ENCODE measurements around the gene ADM2. TPM values are rescaled to one million over a fixed set of nuclear protein-coding genes. Genes with fewer than 3 reads are reported as not detected.

The ADM2 gene
- total and polyA plus RNA-seq, 2 experiments from 2014 or later = 4.1 to 5.1 TPM

DNA sequence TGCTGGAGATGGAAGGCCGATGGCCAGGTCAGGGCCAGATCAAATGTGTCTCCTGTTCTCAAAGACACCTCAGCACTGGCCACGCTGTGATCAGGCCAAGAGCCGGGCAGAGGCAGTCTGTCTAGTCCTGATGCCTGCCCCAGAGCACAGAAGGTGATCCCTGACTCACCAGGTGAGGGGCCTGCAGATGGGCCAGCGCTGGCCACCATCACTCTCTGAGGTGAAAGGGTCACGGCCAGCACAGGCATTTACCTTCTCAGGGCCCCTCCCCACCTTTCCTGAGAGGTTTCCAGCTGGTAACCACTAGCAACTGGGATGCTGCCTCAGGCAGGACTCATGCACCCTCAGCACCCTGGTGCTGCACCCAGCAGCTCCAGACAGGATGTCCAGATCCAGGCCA is 9.4 kb upstream of the ADM2 start:
- Histone ChIP-seq H3K27ac (no peak overlapping the region), H3K36me3 (replicated peaks; ENCODE audit: insufficient read depth, low read depth) (no peaks in the 10 kb centered on the region), H2AFZ (no peak overlapping the region), H3K9me3 (ENCODE audit: low read depth) (no peaks in the 10 kb centered on the region), H3K4me1 (ENCODE audit: insufficient read depth) (peaks cover 42% of the 10 kb centered on the region), H3K4me3 (no peak overlapping the region), H3K27me3 (no peaks in the 10 kb centered on the region), H4K20me1 (ENCODE audit: insufficient read depth, poor library complexity, severe bottlenecking) (peaks cover 65% of the 10 kb centered on the region), H3K9me2 (replicated peaks; ENCODE audit: insufficient read depth) (no peaks in the 10 kb centered on the region), H3K79me2 (peaks cover 63% of the 10 kb centered on the region), H3K4me2 (no peak overlapping the region)
- no peak for DNase-seq (ENCODE audit: low spot score)
- 68% methylated on average over 5 of the region's 5 CpGs for WGBS (ENCODE audit: low lambda C conversion rate, missing lambda C conversion rate)
- TF ChIP-seq, protein P1, sequence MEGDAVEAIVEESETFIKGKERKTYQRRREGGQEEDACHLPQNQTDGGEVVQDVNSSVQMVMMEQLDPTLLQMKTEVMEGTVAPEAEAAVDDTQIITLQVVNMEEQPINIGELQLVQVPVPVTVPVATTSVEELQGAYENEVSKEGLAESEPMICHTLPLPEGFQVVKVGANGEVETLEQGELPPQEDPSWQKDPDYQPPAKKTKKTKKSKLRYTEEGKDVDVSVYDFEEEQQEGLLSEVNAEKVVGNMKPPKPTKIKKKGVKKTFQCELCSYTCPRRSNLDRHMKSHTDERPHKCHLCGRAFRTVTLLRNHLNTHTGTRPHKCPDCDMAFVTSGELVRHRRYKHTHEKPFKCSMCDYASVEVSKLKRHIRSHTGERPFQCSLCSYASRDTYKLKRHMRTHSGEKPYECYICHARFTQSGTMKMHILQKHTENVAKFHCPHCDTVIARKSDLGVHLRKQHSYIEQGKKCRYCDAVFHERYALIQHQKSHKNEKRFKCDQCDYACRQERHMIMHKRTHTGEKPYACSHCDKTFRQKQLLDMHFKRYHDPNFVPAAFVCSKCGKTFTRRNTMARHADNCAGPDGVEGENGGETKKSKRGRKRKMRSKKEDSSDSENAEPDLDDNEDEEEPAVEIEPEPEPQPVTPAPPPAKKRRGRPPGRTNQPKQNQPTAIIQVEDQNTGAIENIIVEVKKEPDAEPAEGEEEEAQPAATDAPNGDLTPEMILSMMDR (IDR thresholded peaks at IDR 0.05; ENCODE audit: poor library complexity) = no peak
- TF ChIP-seq EZH2phosphoT487 (IDR thresholded peaks at IDR 0.05; ENCODE audit: low read depth, severe bottlenecking, unreplicated experiment) (no peak), EZH2 (IDR thresholded peaks at IDR 0.05; ENCODE audit: borderline replicate concordance) (no peak)

DNA sequence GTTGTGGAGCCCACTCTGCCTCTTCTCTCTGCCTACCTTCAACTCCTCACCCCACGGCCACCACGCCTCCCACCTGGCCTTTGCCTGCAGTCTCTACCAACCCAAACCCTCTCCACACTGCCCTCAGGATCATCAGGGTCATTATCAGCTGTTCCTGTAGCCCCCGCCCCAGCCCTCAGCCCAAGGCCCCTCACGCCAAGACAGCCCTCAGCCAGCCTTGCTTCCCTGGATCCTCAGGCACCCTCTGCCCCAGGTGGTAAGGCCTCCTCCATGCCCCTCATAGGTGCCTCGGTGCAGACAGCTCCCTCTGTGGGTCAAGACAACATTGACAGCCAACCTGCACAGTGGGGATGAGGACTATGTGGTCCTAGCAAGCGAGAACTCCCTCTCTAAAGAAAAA is 8.3 kb upstream of the ADM2 start:
- no peak for DNase-seq (ENCODE audit: low spot score)
- H3K4me1 ChIP-seq (ENCODE audit: insufficient read depth) = peaks cover 42% of the 10 kb centered on the region
- H4K20me1 ChIP-seq (ENCODE audit: insufficient read depth, poor library complexity, severe bottlenecking) = peaks cover 64% of the 10 kb centered on the region
- no peaks in the 10 kb centered on the region for H3K27me3 ChIP-seq
- no peak overlapping the region for H2AFZ ChIP-seq
- H3K36me3 ChIP-seq (replicated peaks; ENCODE audit: insufficient read depth, low read depth) = no peaks in the 10 kb centered on the region
- peak overlapping the region; percentile 83 for H3K4me2 ChIP-seq
- 80% methylated on average over 6 of the region's 6 CpGs for WGBS (ENCODE audit: low lambda C conversion rate, missing lambda C conversion rate)
- H3K4me3 ChIP-seq = no peak overlapping the region
- H3K9me2 ChIP-seq (replicated peaks; ENCODE audit: insufficient read depth) = no peaks in the 10 kb centered on the region
- H3K9me3 ChIP-seq (ENCODE audit: low read depth) = no peaks in the 10 kb centered on the region
- H3K27ac ChIP-seq = no peak overlapping the region
- TF ChIP-seq, protein P1 (IDR thresholded peaks at IDR 0.05; ENCODE audit: poor library complexity) = peak; percentile 21
- TF ChIP-seq EZH2phosphoT487 (IDR thresholded peaks at IDR 0.05; ENCODE audit: low read depth, severe bottlenecking, unreplicated experiment) = no peak
- H3K79me2 ChIP-seq = peaks cover 63% of the 10 kb centered on the region

DNA sequence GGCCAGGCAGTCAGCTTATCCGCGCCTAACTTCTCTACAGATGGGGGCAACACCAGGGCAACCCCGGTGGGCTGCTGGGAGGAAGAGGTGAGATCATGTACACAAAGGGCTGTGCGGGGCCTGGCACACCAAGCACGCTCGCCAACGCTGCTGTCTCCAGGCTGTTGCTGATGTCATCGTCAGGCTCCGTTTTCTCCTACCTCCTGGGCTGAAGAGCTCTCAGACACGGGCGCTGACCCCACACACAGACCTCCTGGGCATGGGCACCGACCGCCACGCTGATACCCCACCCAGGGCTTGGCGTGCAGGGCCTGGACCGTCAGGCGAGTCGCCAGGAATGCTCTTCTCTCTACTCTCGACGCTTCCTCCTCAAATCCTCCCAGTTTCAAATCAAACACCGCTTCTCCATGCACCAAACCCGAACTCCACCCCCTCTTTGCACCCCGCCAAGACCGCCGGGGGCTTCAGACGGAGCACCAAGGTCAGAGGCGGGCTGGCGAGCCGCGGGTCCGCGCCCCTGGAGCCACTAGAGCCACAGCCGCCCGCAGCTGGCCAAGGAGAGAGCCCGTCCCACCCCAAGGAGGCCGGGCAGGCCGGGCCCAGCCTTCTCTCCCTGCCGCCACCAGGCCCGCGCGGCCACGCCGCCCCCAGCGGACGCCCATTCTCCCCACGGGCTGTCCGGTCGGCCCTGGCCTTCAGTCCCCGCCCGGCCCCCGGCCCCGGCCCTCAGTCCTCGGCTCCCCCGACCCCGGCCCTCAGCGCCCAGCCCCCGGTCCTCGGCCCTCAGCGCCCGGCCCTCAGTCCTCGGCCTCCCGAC is 7.3 kb upstream of the ADM2 start:
- TF ChIP-seq EZH2phosphoT487 (IDR thresholded peaks at IDR 0.05; ENCODE audit: low read depth, severe bottlenecking, unreplicated experiment) (no peak), EZH2 (IDR thresholded peaks at IDR 0.05; ENCODE audit: borderline replicate concordance) (no peak)
- TF ChIP-seq, protein P1 (IDR thresholded peaks at IDR 0.05; ENCODE audit: poor library complexity) = no peak
- 22% methylated on average over 21 of the region's 62 CpGs for WGBS (ENCODE audit: low lambda C conversion rate, missing lambda C conversion rate)
- Histone ChIP-seq H3K27ac (peak overlapping the region; percentile 85), H3K79me2 (peaks cover 56% of the 10 kb centered on the region), H3K4me3 (peak overlapping the region; percentile 44), H4K20me1 (ENCODE audit: insufficient read depth, poor library complexity, severe bottlenecking) (peaks cover 54% of the 10 kb centered on the region), H3K4me1 (ENCODE audit: insufficient read depth) (peaks cover 42% of the 10 kb centered on the region), H3K27me3 (peaks cover 1% of the 10 kb centered on the region), H3K36me3 (replicated peaks; ENCODE audit: insufficient read depth, low read depth) (no peaks in the 10 kb centered on the region), H3K4me2 (peak overlapping the region; percentile 83), H2AFZ (no peak overlapping the region), H3K9me3 (ENCODE audit: low read depth) (no peaks in the 10 kb centered on the region), H3K9me2 (replicated peaks; ENCODE audit: insufficient read depth) (no peaks in the 10 kb centered on the region)
- peak; percentile 75 for DNase-seq (ENCODE audit: low spot score)

All from hepatocyte (in vitro differentiated cells).